ENCODE measurements around the gene FMN2.
"Not testable (repeated sequence)": the region's sequence is repeated elsewhere in the genome, so short reads cannot be mapped to it uniquely, and the experiment has no call there.

Gene FMN2

DNA sequence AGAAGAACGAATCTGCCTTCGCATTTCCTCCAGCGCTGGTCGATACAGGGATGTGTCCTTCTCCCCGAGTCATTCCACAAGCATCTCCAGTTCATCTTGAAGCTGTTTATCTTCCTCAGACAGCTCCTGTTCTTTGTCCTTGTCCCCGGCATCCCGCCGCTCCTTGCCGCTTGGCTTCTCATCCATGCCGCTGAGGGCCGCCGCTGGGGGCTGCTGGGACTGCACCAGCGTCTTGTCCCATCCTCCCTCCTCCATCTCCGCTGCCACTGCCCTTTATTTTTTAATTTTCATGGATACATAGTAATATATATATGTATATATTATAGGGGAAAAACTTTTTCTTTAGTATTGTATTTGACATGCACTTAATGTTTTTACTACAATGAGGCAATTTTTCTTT, 53.4 kb downstream of the FMN2 start:
- no peak for DNase-seq

DNA sequence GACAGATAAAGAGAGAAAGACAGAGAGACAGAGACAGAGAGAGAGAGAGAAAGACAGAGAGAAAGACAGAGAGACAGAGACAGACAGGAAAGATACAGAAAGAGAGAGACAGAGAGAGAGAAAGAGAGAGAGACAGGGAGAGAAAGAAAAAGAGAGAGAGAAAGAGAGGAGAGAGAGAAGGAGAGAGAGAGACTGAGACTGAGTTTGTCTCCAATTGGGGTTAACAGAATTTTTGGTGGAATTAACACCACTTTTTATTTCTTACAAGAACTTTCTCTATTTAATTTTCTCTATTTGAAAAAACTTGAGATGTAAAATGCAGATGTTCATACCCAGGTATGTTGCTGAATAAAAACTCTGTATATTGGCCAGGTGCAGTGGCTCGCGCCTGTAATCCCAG, 56.6 kb downstream of the FMN2 start:
- no peak for DNase-seq

DNA sequence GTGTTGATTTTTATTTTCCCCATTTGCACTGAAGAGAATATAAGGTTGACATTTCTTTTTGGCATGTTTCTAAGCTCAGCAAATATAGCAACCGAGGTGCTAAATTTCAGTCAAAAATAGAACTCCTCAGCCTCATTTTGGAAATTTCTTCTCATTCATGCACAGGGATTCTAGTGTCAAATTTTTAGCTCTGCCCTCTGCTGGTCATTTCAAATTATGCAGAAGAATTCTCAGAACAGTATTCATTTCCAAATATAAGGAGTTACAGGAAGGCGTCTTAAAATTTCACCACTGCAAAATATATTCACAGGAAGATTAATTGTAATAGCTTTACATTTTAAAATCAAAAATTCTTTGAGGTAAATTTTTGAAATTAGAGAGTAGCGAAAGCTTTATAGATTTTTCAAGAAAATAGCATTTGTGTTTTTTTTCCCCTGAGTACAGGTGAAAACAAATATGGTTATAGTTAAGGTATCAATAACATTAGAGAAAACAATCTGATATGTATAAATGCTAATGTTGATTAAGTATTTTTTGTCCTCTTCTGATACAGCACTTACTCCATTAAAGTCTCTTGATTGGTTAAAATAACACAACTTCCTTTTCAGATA, 57.9 kb downstream of the FMN2 start:
- peak; percentile 26 for DNase-seq

DNA sequence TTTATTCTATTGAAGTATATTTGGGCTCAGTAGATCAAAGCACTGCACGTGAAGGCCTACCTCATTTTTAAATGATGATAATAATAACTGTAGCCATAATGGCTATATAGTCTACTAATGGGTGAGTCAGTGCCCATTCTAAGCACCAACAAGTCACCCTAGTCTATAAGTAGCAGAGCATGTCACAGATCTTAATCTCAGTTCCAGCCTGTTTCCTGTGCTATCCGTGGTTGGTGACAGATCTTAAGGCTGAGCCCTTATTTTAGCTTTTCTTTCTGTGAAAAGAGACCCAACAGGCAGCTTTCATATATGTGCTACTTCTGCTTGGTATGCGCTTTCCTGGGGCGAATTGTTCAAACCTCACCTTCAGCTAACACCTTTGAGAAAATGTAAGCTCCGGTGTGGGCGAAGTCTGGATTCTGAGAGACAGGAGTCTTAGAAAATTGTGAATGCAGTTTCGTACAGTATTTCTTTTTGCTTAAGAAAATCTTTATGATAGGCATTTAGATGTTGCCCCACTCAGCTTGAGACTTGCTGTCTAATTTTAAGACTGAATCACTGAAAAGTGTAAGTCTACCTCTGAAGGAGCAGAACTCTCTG, 59.6 kb downstream of the FMN2 start:
- DNase-seq = no peak

DNA sequence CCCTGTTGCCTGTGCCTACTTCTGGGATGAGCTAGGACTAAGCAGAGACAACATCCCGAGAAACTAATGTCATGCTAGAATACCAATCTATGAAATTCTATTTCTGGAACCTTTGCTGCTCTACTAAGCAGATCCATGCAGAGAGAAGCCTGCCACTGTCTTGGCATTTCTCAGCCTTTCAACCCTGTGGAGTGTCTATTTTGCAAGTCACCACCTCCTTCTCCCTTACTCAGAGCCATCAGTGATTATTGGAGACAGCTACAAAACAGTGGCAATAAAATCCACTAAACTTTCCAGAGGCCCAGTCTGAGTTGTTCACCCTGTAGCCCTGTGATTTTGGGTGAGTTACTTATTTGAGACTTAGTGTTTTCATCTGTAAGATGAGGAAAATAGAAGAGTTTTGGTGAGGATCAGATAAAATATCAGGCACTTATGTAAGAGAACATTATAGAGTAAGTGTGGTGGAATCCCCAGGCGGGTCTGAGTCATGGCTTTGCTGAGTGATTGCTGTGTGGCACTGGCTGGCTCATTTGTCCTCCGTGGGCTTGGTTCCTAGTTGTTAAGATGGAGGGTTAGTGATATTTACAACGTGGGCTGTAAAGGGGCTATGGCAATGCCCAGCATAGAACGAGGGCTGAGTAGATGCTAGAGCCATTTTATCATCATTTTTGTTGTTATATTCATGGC, 61.1 kb downstream of the FMN2 start:
- DNase-seq = no peak

DNA sequence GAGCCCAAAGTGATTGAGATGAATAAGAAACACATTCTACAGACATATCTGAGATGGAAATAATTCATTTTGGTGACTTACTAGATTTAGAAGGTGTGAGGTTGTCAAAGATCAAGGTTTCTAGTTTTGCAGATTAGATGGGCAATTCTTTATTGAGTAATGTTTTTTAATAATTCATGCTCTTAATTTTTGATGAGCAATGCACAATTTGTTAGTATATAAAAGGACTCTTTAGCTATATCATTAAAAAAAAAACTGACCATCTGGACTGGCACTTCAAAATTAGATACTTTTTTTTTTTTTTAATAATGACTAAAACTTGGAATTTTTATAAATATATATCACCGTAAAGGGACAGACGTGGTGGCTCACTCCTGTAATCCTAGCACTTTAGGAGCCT, 63.9 kb downstream of the FMN2 start:
- no peak for DNase-seq

DNA sequence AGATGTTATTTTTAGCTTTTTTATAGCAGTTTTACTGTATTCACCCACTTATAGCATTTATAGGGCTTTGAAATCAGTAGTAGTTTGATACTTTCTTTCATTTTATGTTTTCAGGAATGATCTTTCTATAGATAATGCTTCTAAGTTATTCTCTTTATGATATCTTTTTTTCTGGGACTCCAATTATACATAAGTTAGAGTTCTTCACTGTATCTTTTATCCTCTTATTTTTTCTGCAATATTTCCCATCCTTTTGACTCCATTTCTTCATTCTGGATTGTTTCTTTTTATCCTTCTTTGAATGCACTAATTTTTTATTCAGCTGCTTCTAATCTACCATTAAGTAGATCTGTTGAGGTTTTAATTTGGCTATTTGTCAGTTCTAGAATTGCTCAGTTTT, 73.1 kb downstream of the FMN2 start:
- DNase-seq = no peak

DNA sequence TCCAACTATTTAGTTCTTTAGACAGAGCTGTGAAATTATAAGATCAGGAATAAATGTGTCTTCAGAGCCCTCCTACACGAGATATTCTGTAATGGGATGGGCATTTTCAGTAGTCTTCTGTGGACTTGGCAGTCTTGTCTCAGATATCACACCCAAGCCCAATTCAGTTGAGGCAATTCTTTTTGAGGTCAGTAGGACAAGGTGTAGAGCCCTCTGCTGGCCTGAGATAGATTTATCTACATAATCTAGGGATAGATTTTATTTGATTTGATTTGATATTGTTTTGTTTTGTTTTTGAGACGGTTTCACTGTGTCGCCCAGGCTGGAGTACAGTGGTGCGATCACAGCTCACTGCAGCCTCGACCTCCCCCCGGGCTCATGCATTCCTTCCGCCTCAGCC, 77.5 kb downstream of the FMN2 start:
- no peak for DNase-seq

DNA sequence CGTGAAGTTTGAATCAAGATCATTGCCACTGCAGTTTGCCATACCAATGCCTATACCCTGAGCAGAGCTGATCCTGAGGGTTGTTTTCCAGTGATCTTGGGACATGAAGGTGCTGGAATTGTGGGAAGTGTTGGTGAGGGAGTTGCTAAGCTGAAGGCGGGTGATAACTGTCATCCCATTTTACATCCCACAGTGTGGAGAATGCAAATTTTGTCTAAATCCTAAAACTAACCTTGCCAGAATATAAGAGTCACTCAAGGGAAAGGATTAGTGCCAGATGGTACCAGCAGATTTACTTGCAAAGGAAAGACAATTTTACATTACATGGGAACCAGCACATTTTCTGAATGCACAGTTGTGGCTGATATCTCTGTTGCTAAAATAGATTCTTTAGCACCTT, 78.6 kb downstream of the FMN2 start:
- no peak for DNase-seq

DNA sequence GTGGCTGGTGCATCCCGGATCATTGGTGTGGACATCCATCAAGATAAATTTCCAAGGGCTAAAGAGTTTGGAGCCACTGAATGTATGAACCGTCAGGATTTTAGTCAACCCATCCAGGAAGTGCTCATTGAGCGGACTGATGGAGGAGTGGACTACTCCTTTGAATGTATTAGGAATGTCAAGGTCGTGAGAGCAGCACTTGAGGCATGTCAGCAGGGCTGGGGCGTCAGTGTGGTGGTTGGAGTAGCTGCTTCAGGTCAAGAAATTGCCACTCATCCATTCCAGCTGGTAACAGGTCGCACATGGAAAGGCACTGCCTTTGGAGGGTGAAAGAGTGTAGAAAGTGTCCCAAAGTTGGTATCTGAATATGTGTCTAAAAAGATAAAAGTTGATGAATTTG, 79.1 kb downstream of the FMN2 start:
- DNase-seq = no peak

DNA sequence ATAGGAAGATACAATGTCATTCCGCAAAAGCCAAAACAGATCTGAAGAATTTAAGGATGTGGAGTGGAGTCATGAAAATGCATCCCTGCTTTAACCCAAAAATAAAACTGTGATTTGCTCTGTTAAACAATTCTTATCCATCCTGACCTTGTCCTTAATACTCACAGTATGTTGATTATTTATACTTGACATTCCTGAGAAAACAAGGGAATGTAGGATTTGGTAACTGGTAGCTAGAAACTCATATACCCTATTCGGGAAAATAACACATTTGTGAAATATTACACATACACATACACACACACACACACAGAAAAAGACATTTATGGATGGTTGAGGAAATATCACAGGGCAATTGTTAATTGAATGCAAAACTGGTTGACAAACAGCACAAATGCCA, 80.2 kb downstream of the FMN2 start:
- no peak for DNase-seq

DNA sequence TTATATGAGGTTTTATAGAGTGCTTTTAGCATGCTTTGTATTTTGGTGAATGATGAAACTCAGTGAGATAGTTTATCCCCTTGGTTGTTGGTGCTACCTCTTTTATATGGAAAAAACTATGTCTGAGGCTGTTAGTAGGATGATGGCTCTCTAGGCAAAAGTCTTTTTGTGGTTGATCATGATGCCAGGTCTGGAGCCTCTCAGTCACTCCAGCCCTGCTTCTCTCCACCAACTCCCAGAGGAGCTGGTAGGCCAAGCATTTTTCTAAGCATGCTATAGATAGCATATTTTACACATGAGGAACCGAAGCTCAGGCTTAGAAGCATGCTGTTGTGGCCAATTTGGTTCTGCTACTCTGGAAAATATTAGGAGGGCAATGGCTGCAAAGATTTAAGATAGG, 82.2 kb downstream of the FMN2 start:
- no peak for DNase-seq

DNA sequence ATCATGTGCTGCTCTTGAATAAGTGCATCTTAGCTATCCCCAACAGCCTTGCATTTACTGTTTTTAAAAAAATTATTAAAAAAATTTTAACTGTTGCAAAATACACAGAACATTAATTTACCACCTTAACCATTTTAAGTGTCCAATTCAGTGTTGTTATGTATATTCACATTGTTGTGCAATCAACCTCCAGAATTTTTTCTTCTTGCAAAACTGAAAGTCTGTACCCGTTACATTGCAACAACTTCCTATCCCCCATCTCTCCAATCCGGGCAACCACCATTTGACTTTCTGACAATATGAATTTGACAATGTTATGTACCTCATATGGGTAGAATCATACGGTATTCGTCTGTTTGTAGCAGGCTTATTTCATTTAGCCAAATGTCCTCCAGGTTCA, 83.1 kb downstream of the FMN2 start:
- no peak for DNase-seq

DNA sequence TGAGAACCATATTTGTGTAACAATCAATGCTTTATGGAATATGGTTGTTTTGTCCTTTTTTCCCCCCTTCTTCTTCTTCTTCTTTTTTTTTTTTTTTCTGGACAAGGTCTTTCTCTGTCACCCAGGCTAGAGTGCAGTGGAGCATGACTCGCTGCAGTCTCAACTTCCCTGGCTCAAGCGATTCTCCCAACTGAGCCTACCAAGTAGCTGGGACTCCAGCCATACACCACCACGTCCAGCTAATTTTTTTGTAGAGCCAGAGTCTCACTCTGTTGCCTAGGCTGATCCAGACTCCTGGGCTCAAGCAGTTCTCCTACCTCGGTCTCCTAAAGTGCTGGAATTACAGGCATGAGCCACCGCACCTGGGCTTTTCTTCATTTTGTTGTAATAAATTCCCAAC, 86.7 kb downstream of the FMN2 start:
- DNase-seq = no peak

DNA sequence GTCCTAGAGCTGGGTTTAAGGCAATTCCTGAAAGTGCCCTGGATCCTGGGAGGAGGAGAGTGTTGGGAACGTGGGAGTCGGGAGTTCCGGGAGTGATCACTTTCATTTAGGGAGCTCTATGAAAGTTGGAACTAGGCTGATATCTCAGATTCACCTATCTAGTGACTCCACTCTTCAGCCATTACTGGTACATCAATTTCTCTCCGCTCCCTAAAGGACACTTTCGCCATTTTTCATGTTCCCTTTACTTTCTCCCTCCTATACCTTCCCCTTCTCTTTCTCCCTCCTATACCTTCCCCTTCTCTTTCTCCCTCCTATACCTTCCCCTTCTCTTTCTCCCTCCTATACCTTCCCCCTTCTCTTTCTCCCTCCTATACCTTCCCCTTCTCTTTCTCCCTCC, 93.0 kb downstream of the FMN2 start:
- DNase-seq = not testable (repeated sequence)

DNA sequence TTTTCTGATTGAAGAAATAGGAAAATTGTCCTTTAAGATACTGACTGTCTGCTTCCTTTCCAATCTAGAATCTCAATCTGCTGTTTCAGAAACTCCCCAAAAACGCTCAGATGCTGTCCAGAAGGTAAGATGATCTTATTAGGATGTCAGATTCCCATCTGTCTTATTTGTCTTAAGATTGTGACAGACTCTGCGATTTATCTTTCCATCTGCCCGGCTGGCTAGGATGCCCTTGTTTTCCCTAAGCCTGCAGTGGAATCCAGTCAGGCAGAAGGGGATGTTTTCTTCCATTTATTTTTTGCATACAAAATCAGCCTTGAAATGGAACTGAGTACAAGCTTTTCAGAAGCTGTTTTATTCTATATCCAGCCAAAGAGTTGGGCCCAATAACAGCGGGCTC, 96.5 kb downstream of the FMN2 start:
- no peak for DNase-seq

DNA sequence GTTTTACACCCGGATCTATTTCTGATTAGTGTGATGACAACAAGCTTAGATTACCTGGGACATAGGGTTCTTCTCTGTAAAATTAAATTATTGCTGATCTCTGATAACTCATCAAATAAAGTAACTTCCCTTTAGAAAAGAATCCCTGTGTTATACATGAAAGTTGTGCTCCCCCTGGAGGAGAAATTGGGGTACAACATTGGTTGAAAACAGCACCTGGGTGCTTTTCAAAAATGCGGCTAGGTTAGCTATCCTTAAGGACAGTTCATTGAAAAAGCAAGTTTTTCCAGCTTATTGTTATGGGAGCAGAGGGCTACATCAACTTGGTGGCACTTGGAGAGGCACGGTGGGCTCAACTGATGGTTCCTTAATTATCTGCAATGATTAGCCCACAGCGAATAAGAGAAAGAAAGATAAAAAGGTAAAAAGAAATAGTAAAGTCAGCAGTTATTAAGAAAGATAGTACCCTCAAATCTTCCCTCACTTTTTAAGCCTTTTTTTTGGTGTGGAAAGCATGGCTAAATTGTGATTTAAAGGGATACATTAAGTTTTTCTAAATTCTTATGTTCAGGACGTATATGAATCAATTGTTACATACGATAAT, 97.8 kb downstream of the FMN2 start:
- DNase-seq = peak; percentile 56

DNA sequence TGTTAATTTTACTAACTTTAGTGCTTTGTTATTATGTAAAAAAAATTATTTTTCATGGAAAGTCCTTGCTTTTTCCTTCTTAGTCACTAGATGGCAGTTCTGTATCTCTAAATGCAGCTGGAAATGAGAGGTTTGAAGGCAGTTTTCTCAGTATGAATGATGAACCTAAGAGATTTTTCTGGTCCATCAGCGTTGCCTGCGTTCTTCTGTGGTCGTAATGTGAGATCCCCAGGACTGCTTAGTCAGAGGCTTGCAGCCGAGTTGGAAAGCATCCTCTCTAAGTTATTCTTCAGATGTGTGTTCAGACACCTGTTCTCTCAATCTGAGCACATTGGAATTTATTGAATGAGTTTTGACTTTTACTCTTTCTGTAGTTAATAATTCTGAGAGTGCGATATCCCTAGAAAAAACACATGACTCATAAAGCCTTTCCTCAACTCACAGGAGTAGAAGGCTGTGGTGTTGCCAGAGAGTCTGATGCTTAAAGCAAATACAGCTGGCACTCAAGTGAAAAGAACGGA, 99.3 kb downstream of the FMN2 start:
- DNase-seq = peak; percentile 97

DNA sequence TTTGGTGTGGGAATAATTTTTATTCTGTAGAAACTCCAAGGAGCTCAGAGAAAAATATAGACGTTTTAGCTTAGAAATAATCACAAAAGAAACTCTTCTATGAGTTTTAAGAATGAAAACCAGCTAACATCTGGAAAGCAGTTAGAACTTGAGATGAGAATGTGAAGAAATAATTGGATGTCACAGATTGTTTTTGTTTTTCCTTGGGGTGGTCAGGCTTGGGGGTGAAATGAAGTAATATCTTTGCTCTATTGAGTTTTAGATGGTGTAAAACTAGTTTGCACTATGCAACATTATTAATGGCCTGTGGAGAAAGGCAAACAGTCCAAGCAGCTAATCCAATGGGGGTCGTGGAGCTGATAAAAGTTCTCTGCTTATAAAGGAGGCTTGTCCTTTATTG, 101.2 kb downstream of the FMN2 start:
- no peak for DNase-seq

DNA sequence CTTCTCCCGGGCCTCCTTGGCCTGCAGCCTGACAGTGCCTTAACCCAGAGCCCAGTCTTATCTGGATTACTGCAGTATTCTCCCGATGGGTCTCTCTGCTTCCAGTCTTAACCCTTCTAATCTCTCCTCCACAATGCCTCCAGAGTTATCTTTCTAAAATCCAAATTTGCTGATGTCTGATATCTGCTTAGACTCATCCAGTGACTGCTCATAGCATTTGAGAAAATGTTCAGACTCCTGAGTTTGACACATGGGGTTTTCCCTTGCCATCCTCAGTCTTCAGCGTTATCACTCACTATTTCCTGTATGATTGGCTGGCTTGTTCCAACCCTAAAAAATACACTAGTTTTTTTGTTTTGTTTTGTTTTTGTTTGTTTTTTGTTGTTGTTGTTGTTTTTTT, 102.0 kb downstream of the FMN2 start:
- no peak for DNase-seq

DNA sequence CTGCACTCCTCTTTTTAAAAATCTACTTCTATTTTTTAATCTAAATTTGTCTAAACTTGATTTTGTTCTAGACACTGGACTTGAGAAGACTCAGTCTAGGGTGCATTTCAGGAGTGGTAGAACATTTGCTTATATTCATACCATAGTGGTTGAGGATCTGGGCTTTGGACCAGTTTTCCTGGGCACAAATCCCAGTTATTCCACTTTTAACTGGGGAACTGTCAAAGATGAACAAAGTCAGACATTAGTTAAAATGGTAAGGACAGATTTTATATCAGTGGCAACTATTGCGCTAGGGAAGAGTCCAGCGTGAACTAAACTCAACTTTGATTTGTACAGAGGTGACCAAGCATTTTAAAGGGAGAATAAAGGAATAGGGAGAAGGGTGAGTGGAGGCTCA, 102.4 kb downstream of the FMN2 start:
- no peak for DNase-seq

DNA sequence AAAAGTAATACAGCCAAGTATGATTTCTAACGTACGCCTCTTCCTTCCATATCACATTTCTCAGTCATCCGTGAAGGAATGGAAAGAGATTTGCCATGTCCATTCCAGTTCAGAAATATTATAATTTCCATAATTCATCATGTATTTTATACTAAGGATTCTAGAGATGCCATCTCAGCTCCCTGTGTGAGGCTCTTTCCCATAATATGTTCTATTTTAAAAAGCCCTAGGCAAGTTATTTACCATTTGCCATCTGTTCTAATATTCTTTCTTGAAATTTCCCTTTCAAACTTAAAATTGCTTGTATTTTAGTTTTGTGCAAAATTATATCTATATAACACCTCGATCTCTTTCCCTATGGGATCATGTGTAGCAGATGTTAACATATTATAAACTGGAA, 106.7 kb downstream of the FMN2 start:
- DNase-seq = no peak

DNA sequence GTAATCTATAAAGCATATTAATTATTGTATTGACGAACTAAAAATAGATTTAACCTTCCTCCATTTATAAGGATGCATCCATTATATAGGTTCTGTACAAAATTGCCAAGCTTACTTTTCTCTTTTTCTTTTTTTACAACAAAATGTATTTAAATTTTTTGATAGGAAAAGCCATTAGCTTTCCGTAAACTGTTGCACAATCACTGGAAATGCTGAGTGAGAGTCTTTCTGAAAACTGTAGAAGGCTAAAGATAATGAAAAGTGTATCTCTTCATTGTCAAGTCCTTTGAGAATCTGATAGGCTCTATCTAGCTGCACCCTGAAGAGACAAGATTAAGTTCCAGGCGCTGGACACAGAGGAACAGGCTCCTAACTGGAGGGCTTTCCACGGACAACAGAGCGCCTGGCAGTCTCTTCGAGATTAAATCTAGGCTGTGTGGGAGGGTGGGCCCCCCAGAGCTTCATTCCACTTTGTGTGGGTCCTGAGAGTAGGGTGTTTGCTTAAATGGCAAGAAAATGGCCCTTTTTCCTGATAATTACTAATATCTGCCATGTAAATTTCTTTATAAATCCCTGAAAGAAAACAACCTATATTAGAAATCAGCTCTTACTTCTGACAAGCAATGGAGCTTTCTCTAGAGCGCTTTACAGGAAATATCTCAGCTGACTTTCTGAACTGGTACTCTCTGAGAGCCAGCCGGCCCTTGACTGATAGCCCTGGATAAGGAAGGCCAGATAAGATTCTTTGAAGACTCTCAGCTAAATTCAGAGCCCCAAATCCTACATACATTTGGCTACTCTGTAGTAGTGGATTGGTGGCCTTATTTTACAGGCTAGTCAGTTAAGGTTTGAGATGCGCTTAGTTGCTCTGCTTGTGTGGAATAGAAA, 108.3 kb downstream of the FMN2 start:
- DNase-seq = no peak
